Thyroid gland (tissue), 4 donors: ENCODE measurements around the gene MAD1L1. TPM values are rescaled to one million over a fixed set of nuclear protein-coding genes. Genes with fewer than 3 reads are reported as not detected.

Source experiments
- DNase-seq, 2 donors: peaks; one replicate each; pipeline ENCODE4 v3.0.0-alpha.2; 2019
- H3K27ac ChIP-seq, 3 donors: fragments of 200-600 bp; sonication (generic); 1 replicate in 2 of 3; 2 replicates in 1 of 3; pipeline ENCODE4 v1.5.1; 2016 to 2019; ENCODE audit warnings: mild to moderate bottlenecking in 1 of 3, moderate library complexity in 1 of 3
- H3K27me3 ChIP-seq: fragments of 200-600 bp; sonication (generic); one replicate; pipeline ENCODE4 v1.5.1; 2019
- H3K36me3 ChIP-seq, 2 donors: fragments of 200-600 bp; sonication (generic); one replicate each; pipeline ENCODE4 v1.5.1; 2016 to 2019
- H3K4me1 ChIP-seq, 2 donors: fragments of 200-600 bp; sonication (generic); one replicate each; pipeline ENCODE4 v1.5.1; 2017 to 2019
- H3K4me3 ChIP-seq, 3 donors: fragments of 200-600 bp; sonication (generic); replicated peaks in 1 of 3; 1 replicate in 2 of 3; 2 replicates in 1 of 3; pipeline ENCODE4 v1.5.1; 2016; ENCODE audit warnings: mild to moderate bottlenecking in 1 of 3
- H3K9me3 ChIP-seq: fragments of 200-600 bp; sonication (generic); one replicate; pipeline ENCODE4 v1.5.1; 2017
- CTCF ChIP-seq, 6 experiments: fragments of 200-600 bp in 3 of 6; fragments of 450-650 bp in 3 of 6; sonication (generic) in 3 of 6; IDR thresholded peaks; one replicate each; pipeline ENCODE4 v1.5.1; 2016 to 2019; ENCODE audit warnings: antibody characterized with exemption in 6 of 6, mild to moderate bottlenecking in 2 of 6, inconsistent platforms in 1 of 6, moderate library complexity in 1 of 6
- POLR2A ChIP-seq, 2 donors: fragments of 450-650 bp; IDR thresholded peaks; one replicate each; pipeline ENCODE4 v1.6.1; 2017; ENCODE audit warnings: antibody characterized with exemption in 2 of 2, mild to moderate bottlenecking in 2 of 2, moderate library complexity in 1 of 2
- WGBS, 2 donors: methylation state at CpG; one replicate each; pipeline ENCODE4 v1.1.5; 2017; 5-methylcytosine and 5-hydroxymethylcytosine counted together
- intact Hi-C: fragments of 100-400 bp; cut with DNase I; formaldehyde crosslinking; loops from one replicate; pipeline ENCODE4 v1.15.1; 2023
- total RNA-seq, 4 donors: library from RNA; depleted of rRNA; stranded (reverse); fragments of >200 nt; gene quantifications; one replicate each; pipeline ENCODE4 v1.2.3, GENCODE V29; 2016

MAD1L1 gene
- total RNA-seq, 4 donors from 2014 or later: 27.4 to 38.6 (median 33.9) TPM

- Histone ChIP-seq H3K4me1 (no peaks in the 10 kb centered on the region), H3K4me3 (no peak overlapping the region), H3K27me3 (no peaks in the 10 kb centered on the region), H3K36me3 (peaks cover 0 to 4% of the 10 kb centered on the region in 2 donors), H3K9me3 (no peaks in the 10 kb centered on the region), H3K27ac (no peak overlapping the region)
- intact Hi-C loops: no loop called here
- no peak for DNase-seq
- TF ChIP-seq CTCF (IDR thresholded peaks at IDR 0.05) (no peak), POLR2A (IDR thresholded peaks at IDR 0.05) (no peak)
- 93 to 94% methylated on average over 26 to 27 of the region's 30 CpGs for WGBS, 2 donors
These were observed 275.9 kb downstream of the MAD1L1 start for GRCh38 chr7:1956611-1957470.

- TF ChIP-seq CTCF (IDR thresholded peaks at IDR 0.05) (no peak), POLR2A (IDR thresholded peaks at IDR 0.05) (no peak)
- 20 to 93% methylated on average over 1 to 8 of the region's 8 CpGs for WGBS, 2 donors
These were observed 276.6 kb downstream of the MAD1L1 start for GRCh38 chr7:1956141-1956540.

GRCh38 chr7:1954366-1955004, 278.3 kb downstream of the MAD1L1 start:
- Histone ChIP-seq H3K36me3 (peaks cover 0 to 4% of the 10 kb centered on the region in 2 donors), H3K4me3 (no peak overlapping the region), H3K27ac (no peak overlapping the region), H3K27me3 (no peaks in the 10 kb centered on the region), H3K9me3 (no peaks in the 10 kb centered on the region), H3K4me1 (no peaks in the 10 kb centered on the region)
- TF ChIP-seq CTCF (IDR thresholded peaks at IDR 0.05) (no peak), POLR2A (IDR thresholded peaks at IDR 0.05) (no peak)
- DNase-seq: no peak
- WGBS, 2 donors: 71 to 86% methylated on average over 15 to 21 of the region's 22 CpGs
- intact Hi-C loops: no loop called here

More at GRCh38 chr7:1956141-1956540, 276.6 kb downstream of the MAD1L1 start:
- intact Hi-C loops: no loop called here
- Histone ChIP-seq H3K27ac (no peak overlapping the region), H3K27me3 (no peaks in the 10 kb centered on the region), H3K9me3 (no peaks in the 10 kb centered on the region), H3K4me3 (no peak overlapping the region), H3K4me1 (no peaks in the 10 kb centered on the region), H3K36me3 (peaks cover 0 to 4% of the 10 kb centered on the region in 2 donors)
- no peak for DNase-seq

GRCh38 chr7:1953199-1954190, 279.2 kb downstream of the MAD1L1 start:
- Histone ChIP-seq H3K4me1 (no peaks in the 10 kb centered on the region), H3K4me3 (no peak overlapping the region), H3K27ac (no peak overlapping the region), H3K9me3 (no peaks in the 10 kb centered on the region), H3K36me3 (peaks cover 0 to 4% of the 10 kb centered on the region in 2 donors), H3K27me3 (no peaks in the 10 kb centered on the region)
- TF ChIP-seq CTCF (IDR thresholded peaks at IDR 0.05) (no peak), POLR2A (IDR thresholded peaks at IDR 0.05) (no peak)
- intact Hi-C loops: no loop called here
- WGBS, 2 donors: 93 to 94% methylated on average over 39 to 45 of the region's 45 CpGs
- no peak for DNase-seq
